GM12865 (cell line): ENCODE measurements around the gene EFNB1.

Source experiments
- DNase-seq: peaks from one replicate; pipeline ENCODE4 v3.0.0; 2010; ENCODE audit warnings: low read depth
- H3K4me3 ChIP-seq: 2 replicates; pipeline ENCODE4 v1.5.1; 2011; ENCODE audit warnings: mild to moderate bottlenecking, low read depth, low read length, control low read depth
- TF ChIP-seq, protein P1 (sequence below): IDR thresholded peaks from 2 replicates; pipeline ENCODE4 v1.5.1; 2011; ENCODE audit warnings: low read length, control low read depth, low read depth, inconsistent platforms; ENCODE audit not compliant: insufficient read depth; ENCODE audit errors: missing control alignments

EFNB1 gene

DNA sequence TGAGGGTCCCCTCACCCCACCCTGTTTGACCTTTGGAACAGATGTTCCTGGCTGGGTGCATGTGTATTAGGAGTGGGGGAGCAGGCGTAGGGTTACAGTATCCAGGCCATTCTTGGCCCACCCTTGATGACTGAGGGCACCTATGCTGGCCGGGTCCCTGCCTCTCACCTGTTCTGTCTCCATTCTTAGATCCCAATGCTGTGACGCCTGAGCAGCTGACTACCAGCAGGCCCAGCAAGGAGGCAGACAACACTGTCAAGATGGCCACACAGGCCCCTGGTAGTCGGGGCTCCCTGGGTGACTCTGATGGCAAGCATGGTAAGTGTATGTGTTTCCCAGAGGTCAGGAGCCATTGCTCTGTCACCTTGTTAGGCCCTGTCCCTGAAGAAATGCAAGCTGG, 10.9 kb downstream of the EFNB1 start:
- DNase-seq, result no peak
- H3K4me3 ChIP-seq, result no peak overlapping the region
- TF ChIP-seq, protein P1, sequence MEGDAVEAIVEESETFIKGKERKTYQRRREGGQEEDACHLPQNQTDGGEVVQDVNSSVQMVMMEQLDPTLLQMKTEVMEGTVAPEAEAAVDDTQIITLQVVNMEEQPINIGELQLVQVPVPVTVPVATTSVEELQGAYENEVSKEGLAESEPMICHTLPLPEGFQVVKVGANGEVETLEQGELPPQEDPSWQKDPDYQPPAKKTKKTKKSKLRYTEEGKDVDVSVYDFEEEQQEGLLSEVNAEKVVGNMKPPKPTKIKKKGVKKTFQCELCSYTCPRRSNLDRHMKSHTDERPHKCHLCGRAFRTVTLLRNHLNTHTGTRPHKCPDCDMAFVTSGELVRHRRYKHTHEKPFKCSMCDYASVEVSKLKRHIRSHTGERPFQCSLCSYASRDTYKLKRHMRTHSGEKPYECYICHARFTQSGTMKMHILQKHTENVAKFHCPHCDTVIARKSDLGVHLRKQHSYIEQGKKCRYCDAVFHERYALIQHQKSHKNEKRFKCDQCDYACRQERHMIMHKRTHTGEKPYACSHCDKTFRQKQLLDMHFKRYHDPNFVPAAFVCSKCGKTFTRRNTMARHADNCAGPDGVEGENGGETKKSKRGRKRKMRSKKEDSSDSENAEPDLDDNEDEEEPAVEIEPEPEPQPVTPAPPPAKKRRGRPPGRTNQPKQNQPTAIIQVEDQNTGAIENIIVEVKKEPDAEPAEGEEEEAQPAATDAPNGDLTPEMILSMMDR, result no peak

DNA sequence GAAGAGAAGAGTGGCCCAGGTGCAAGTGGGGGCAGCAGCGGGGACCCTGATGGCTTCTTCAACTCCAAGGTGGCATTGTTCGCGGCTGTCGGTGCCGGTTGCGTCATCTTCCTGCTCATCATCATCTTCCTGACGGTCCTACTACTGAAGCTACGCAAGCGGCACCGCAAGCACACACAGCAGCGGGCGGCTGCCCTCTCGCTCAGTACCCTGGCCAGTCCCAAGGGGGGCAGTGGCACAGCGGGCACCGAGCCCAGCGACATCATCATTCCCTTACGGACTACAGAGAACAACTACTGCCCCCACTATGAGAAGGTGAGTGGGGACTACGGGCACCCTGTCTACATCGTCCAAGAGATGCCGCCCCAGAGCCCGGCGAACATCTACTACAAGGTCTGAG, 11.4 kb downstream of the EFNB1 start:
- TF ChIP-seq, protein P1, result no peak
- H3K4me3 ChIP-seq, result no peak overlapping the region
- DNase-seq, result no peak

DNA sequence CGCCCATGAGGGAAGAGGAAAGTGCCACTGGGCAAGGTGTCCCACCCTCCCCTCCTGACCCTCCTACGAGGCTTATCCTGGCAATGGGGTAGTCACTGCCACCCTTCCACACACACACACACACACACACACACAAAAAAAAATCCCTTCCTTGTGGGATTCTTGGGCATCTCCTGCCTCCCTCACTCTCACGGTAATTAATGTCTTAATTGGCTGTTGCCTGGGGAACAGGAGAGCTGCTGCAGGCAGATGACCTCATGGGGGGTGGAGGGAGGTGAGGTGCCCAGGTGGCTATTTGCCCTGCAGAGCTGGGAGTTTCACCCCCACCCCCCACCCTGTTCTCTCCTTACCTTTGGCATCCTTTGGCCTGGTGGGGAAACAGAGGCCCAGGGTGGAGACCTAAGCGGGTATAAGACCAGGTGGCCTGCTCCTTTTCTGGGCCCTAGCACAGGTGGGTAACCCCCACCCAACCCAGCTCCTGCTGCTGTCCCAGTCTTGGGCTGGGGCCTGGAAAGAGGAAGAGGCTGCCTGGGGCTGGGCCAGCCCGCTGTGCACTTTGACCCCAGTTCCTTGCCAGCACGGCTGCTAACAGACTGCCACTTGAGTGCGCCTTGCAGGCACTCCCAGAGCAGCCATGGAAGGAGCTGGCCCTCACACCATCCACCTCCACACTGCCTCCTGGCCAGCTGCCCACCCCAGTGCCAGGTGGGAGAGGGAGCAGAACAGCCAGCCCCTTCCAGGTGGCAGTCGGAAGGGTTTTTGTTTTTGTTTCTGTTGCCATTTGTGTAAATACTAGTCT, 12.6 kb downstream of the EFNB1 start:
- H3K4me3 ChIP-seq, result no peak overlapping the region
- DNase-seq, result no peak
- TF ChIP-seq, protein P1, result no peak

DNA sequence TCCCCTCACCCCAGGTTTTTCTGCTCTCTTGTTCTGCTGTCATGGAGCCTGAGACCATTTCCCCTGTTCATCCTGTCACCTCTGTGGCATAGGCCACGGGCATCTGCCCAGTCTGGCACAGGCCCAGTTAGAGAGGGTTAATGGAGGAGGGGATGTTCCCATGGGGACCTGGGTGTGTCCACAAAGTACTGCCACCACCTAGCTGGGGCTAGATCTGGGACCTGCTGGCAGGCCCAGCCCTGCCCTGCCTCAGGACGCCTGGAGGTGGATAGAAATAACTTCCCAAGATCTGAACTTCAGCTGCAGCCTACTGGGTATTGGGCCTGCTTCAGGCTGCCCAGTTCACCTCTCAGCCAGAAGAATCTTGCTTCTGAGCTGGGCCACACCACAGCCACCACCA, 13.5 kb downstream of the EFNB1 start:
- TF ChIP-seq, protein P1, result no peak
- DNase-seq, result no peak
- H3K4me3 ChIP-seq, result no peak overlapping the region

DNA sequence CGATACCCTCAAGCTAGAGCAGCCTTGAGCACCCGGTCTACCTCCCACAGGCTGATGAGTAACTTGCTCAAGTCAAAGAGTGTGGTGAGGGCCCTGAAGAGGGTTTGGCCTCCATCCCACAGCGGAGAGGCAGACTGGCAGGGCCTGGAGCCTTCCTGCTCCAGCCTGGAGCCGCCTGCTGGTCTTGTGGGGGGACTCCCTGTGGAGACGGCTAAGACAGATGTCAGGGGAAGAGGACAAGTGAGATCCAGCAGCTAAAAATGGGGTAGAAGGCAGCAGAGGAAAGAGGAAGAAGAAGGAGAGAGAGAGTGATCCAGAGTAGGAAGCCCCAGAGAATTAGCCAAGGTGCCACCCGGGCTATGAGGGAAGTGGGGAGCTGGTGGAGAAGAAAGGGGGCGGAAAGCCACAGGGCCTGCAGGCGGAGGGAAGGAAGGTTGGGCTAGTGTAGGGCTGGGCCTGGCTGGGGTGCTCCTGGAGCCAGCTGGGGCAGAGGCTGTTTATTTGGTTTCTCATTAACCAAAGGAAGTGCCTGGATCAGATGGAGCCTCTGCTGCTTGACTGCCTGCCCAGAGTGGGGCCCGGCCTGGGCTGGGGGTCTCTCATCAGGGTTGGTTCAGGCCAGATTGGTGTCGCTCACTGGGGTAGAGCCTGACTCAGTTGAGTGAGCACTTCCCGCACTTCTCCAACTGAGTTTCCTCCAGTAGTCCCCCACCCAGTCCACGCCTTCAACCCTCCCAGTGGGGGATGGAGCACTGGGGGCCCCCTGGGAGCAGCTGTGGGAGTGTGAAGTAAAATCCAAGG, 14.2 kb downstream of the EFNB1 start:
- TF ChIP-seq, protein P1, result no peak
- no peak overlapping the region for H3K4me3 ChIP-seq
- no peak for DNase-seq

DNA sequence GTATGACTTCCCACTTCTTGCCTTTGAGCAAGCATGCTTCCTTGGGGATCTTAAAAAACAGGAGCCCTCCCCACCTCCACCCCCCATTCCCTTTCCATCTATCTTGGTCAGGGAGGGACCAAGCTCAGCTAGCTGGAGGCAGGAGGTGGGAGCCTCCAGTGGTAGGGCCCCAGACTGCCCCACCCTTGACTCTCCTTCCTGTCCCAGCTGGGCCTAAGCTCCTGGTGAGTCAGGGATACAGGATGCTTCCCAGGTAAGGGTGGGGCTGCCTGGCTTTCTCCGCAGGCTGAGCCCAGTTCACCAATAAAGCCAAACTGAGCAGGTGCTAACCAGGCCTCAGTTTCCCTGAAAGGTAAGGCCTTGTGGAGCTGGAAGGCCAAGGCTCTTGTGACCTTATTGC, 15.2 kb downstream of the EFNB1 start:
- TF ChIP-seq, protein P1, result no peak

DNA sequence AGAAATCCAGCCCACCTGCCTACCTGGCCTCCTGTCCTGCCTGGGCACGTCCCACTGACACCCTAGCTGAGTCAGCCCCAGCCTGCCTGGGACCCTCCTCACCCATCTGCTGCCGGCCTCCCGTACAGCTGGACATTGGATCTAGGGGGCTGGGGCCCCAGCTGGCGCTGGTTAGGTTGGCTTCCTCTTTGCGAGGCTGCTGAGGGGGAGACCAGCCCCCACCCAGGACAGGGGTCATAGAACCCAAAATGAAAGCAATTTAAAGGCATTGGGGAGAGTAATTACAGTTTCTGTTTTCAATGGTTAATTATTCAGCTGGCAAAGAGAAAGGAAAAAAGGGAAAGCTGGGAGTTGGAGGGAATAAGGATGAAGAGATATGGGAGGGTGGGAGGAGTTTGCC, 15.8 kb downstream of the EFNB1 start:
- no peak overlapping the region for H3K4me3 ChIP-seq
- no peak for DNase-seq
- TF ChIP-seq, protein P1, result no peak

More for the DNA sequence above, 15.2 kb downstream of the EFNB1 start:
- no peak for DNase-seq
- H3K4me3 ChIP-seq, result no peak overlapping the region
